Subcutaneous adipose tissue (tissue), 4 donors: ENCODE results near the gene TNS3. TPM values are rescaled to one million over a fixed set of nuclear protein-coding genes. Genes with fewer than 3 reads are reported as not detected.

Experiments used
- CTCF ChIP-seq: fragments of 450-650 bp; IDR thresholded peaks from one replicate; pipeline ENCODE4 v1.5.1; 2016; ENCODE audit warnings: low read depth, mild to moderate bottlenecking, control low read depth, antibody characterized with exemption, moderate library complexity
- total RNA-seq, 4 donors: library from RNA; depleted of rRNA; stranded (reverse); fragments of >200 nt; gene quantifications; one replicate each; pipeline ENCODE4 v1.1.0, GENCODE V29; 2016

Gene TNS3
- total RNA-seq, 4 donors from 2014 or later: 104 to 137 (median 110) TPM

GRCh38 chr7:47374538-47374937, 207.4 kb downstream of the TNS3 start:
- TF ChIP-seq CTCF: no peak

GRCh38 chr7:47373871-47374451, 207.9 kb downstream of the TNS3 start:
- TF ChIP-seq CTCF: no peak

GRCh38 chr7:47371733-47372368, 210.1 kb downstream of the TNS3 start:
- no peak for TF ChIP-seq CTCF

GRCh38 chr7:47371317-47371716, 210.6 kb downstream of the TNS3 start:
- no peak for TF ChIP-seq CTCF

- no peak for TF ChIP-seq CTCF
These were observed 211.4 kb downstream of the TNS3 start for GRCh38 chr7:47370461-47371042.

GRCh38 chr7:47369736-47370135, 212.2 kb downstream of the TNS3 start:
- no peak for TF ChIP-seq CTCF

- TF ChIP-seq CTCF: no peak
These were observed 213.6 kb downstream of the TNS3 start for GRCh38 chr7:47368190-47368812.
